ENCODE measurements around the gene ELN. TPM values are rescaled to one million over a fixed set of nuclear protein-coding genes. Genes with fewer than 3 reads are reported as not detected.

Gene ELN
- total RNA-seq, 1 experiment from 2014 or later: 0.37 TPM

DNA sequence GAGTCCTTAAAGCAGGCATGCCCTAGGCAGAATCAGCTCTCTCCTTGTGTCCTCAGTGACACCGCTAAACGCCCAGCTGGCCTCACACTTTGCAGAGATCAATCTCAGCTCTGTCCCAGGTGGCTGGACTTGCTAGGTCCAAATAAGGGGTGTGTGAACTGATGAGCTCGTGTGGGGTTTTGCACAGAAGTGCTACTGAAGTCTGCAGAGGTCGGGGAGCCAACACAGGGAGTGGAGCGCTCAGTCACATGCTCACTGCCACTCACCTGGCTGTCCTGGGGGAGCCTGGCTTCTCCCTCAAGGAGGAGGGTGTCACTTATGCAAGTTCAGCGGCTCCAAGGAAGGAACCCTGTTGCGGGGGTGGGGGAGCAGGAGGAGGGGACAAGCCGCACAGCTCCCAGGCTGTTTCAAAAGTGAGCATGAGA is 2.0 kb downstream of the ELN start:
- Histone ChIP-seq H2AFZ (ENCODE audit: low read length) (no peak overlapping the region), H2AK5ac (ENCODE audit: insufficient read length, low read length) (no peak overlapping the region), H3K4me1 (ENCODE audit: insufficient read depth, low read length) (peaks cover 4% of the 10 kb centered on the region; the same call in 1 of the 2 replicates), H3K9ac (ENCODE audit: extremely low read depth, insufficient read length, low read length) (no peak overlapping the region), H3K4me2 (ENCODE audit: insufficient read depth, insufficient read length, low read length) (no peak overlapping the region), H3K18ac (ENCODE audit: insufficient read length, low read depth, low read length) (no peak overlapping the region), H3T11ph (ENCODE audit: low read length) (no peak overlapping the region), H3K9me3 (ENCODE audit: control insufficient read depth, low read depth, low read length) (no peaks in the 10 kb centered on the region), H2BK12ac (ENCODE audit: insufficient read length, low read depth, low read length) (no peak overlapping the region), H3K56ac (ENCODE audit: insufficient read length, low read depth, low read length) (no peak overlapping the region), H4K5ac (ENCODE audit: insufficient read length, low read depth, low read length) (no peak overlapping the region), H3K23me2 (ENCODE audit: insufficient read length, low read depth, low read length, poor library complexity, severe bottlenecking) (no peaks in the 10 kb centered on the region), H2BK15ac (ENCODE audit: low read depth, low read length) (no peak overlapping the region), H2BK20ac (ENCODE audit: low read depth, low read length, poor library complexity, severe bottlenecking) (no peak overlapping the region), H3K23ac (ENCODE audit: insufficient read length, low read depth, low read length) (no peak overlapping the region), H4K91ac (ENCODE audit: insufficient read length, low read depth, low read length) (no peak overlapping the region), H2BK5ac (ENCODE audit: insufficient read length, low read length) (no peak overlapping the region), H3K79me2 (ENCODE audit: insufficient read depth, low read length) (no peaks in the 10 kb centered on the region), H4K8ac (replicated peaks; ENCODE audit: insufficient read length, low read depth, low read length) (no peak overlapping the region), H4K20me1 (ENCODE audit: control insufficient read depth, insufficient read depth, insufficient read length) (no peaks in the 10 kb centered on the region), H3K4ac (ENCODE audit: low read depth, low read length) (no peak overlapping the region), H3K27me3 (ENCODE audit: insufficient read depth, low read length) (no peaks in the 10 kb centered on the region), H3K79me1 (ENCODE audit: insufficient read depth, low read depth, low read length, poor library complexity, severe bottlenecking) (no peaks in the 10 kb centered on the region), H2BK120ac (ENCODE audit: low read depth, low read length, poor library complexity, severe bottlenecking) (no peak overlapping the region), H3K14ac (ENCODE audit: insufficient read depth, low read length) (peak overlapping the region; percentile 26), H3K27ac (ENCODE audit: insufficient read length, low read depth, low read length) (no peak overlapping the region)
- WGBS (ENCODE audit: extremely low coverage, insufficient read length, low lambda C conversion rate): no CpG with 5 or more reads among the region's 8 CpGs
- Mint-ChIP-seq H3K27me3 (ENCODE audit: low read depth) (peaks cover 18% of the 10 kb centered on the region), H3K4me1 (peaks cover 16 to 53% of the 10 kb centered on the region in 2 experiments), H3K4me3 (peak overlapping the region in 1 of 2 experiments; percentile 62; a peak in 1 of 5 replicates), H3K27ac (peak overlapping the region in 2 of 3 experiments; percentile 76 to 82; a peak in 5 of 7 replicates), H3K9me3 (no peaks in the 10 kb centered on the region), H3K36me3 (ENCODE audit: insufficient read depth in 1 of 3, low read depth in 3 of 3) (no peaks in the 10 kb centered on the region)
- DNase-seq: no peak
- TF ChIP-seq CTCF (conservative IDR thresholded peaks at IDR 0.05): no peak
